Activated CD4-positive, CD25-positive, alpha-beta regulatory T cell (primary cell): Measurements from ENCODE around the gene ATP7A.

Source experiments
- DNase-seq, 4 experiments: peaks; one replicate each; lab custom pipeline; 2025; lab: John Stamatoyannopoulos, UW

The ATP7A gene

DNA sequence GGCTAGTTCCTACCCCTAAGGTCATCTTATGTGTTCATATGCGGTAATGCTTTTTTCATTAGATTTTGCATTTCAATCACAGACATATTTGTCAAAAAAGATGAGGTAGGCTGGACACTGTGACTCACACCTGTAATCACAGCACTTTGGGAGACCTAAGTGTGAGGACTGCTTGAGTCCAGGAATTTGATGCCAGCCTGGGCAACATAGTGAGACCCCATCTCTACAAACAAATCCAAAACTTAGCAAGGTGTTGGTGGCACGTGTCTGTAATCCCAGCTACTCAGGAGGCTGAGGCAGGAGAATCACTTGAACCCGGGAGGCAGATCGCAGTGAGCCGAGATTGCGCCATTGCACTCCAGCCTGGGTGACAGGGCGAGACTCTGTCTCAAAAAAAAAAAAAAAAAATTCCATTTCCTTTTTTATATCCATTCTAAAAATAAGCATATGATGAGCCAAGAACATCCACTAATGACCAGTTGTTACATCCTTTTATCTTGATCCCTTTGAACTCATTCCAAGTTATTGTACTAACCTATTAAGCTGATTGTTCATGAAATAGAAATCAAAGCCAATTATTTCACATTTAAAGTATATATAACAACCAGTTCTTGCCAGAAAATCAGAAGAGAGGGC lies 35.5 kb downstream of the ATP7A start:
- DNase-seq = no peak

DNA sequence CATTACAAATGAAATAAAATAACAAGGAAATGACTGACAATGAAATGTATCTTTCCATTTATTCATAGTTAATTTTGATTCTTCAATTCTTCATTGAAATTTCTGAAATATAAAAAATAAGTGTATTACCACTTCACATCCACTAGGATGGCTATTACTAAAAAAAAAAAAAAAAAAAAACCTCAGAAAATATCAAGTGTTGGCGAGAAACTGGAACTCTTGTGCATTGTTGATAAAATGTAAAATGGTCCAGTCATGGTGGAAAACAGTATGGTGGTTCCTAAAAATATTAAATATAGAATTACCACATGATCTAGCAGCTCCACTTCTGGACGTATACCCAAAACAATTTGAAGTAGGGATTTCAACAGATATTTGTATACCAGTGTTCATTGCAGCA lies 36.1 kb downstream of the ATP7A start:
- no peak for DNase-seq

- DNase-seq = no peak
These were observed 39.3 kb downstream of the ATP7A start for GRCh38 chrX:77949840-77950239.

- no peak for DNase-seq
These were observed 41.7 kb downstream of the ATP7A start for GRCh38 chrX:77952173-77952572.

- no peak for DNase-seq
These were observed 42.8 kb downstream of the ATP7A start for GRCh38 chrX:77953302-77953701.

GRCh38 chrX:77953708-77954107 lies 43.2 kb downstream of the ATP7A start:
- DNase-seq = no peak

DNA sequence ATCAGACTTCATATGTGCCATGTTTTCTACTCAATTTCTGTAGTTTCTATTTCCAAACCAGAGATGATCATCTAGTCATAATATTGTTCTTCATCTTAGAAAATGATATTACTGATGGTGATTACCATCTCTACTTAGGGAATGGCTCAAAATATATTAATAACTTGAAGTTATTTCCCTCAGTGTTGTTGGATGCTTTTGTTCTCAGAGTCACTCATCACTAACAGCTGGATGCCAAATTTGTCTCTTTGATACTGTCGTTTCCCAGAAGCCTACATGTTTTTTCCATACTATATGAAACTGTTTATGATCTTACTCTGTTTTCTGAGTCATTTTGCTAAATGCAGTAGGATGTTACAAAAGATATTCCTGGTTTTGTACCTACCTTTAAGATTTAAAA lies 50.1 kb downstream of the ATP7A start:
- DNase-seq = no peak

GRCh38 chrX:77961063-77961462 lies 50.6 kb downstream of the ATP7A start:
- no peak for DNase-seq

DNA sequence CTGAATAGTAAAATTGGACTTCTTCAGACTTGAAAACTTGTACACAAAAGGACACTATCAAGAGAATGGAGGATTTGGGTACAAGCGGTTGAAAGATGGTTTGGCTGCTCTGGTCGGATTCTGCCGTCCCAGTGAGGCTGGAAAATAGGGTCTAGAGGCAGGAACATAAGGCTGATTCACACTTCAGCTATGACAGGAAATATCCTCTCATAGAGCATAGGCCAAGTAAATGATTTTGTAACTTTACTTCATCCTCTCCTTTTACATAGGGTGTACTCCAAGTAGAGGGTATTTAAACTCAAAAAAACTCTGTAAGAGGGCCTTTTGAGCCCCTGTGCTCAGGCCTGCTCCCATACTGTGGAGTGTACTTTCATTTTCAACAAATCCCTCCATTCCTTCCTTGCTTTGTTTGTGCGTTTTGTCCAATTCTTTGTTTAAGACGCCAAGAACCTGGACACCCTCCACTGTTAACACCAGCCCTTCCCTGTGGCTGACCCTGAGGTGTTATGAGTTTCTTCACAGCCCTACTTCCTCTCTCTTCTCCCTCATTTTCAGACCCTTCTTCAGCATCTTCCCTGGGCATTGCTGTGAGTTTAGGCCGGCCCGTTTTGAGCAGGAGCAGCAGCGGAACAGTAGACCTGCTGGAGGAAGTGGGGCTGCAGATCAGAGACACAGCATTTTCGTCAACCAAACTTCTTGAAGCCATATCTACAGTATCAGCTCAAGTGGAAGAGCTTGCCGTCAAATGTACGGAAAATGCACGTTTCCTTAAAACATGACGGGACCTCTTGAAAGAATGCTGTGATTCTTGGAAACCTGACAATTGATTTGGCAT lies 51.8 kb downstream of the ATP7A start:
- no peak for DNase-seq

DNA sequence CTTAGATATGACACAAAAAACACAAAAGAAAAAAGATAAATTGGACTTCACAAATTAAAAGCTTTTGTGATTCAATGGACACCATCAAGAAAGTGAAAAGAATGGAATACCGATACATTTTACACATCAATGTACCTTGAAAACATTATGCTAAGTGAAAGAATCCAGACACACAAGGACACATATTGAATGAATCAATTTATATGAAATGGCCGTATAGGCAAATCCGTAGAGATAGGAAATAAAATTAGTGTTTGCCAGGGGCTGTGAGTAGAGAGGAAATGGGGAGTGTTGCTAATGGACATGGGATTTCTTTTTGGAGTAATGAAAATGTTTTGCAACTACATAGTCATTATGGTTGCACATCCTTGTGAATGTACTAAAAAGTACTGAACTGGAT lies 55.9 kb downstream of the ATP7A start:
- no peak for DNase-seq

- DNase-seq = no peak
These were observed 57.1 kb downstream of the ATP7A start for GRCh38 chrX:77967631-77968030.

GRCh38 chrX:77969538-77969937 lies 59.0 kb downstream of the ATP7A start, which contains the start of gene PGAM4:
Gene PGAM4, minus strand, starts transcription at chrX:77969638. Its CDS starts 0 bp downstream, at chrX:77969638.
- DNase-seq = no peak

DNA sequence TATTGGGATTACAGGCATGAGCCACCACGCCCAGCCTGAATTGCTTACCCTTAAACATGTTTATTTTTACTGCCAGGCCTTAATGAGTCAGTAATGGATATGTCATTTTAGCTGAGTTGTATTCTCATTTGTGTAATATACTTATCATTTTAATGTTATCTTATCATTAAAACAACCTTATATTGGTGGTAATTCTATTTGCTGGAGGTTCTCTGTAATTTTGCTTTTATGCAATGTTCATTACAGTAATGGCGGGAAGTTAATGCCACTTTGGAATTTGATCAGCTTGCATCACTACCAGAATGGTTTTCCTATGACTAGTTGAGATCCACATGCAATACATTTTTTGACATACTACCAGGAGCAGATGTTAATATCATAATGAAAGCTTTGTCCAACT lies 65.3 kb downstream of the ATP7A start:
- DNase-seq = no peak

- no peak for DNase-seq
These were observed 66.6 kb downstream of the ATP7A start for GRCh38 chrX:77977095-77977494.

- DNase-seq = no peak
These were observed 67.0 kb downstream of the ATP7A start for GRCh38 chrX:77977518-77977917.

GRCh38 chrX:77979870-77980269 lies 69.4 kb downstream of the ATP7A start:
- DNase-seq = no peak

GRCh38 chrX:78011846-78012245 lies 101.4 kb downstream of the ATP7A start:
- no peak for DNase-seq

DNA sequence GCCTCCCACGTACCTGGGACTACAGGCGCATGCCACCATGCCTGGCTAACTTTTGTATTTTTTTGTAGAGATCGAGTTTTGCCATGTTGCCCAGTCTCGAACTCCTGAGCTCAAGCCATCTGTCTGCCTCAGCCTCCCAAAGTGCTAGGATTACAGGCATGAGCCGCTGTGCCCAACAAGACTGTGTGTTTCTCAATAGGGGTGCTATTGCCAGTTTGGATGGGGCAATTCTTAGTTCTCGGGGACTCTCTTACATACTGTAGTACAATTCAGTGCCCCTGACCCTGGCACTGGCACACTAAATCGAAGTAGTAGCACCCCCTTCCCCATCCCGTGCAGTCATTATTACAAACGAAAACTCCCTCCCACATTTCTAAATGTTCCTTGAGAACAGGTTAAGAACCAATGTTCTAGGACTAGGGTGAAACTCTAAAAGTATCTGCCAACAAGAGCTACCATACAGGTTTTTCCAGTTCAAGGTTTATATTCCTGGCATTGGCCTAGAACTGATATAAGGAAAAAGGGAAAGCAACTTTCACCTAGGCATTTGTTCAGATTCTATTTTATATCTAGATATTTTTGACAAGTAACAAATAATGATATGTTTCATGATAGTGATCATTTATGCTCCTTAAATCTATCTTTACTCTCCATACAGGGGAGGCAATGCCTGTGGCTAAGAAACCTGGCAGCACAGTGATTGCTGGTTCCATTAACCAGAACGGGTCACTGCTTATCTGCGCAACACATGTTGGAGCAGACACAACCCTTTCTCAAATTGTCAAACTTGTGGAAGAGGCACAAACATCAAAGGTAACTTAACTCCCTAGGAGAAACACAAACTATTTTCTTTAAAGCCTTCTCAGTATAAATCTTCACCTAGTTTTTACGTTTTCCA lies 109.3 kb downstream of the ATP7A start:
- no peak for DNase-seq

GRCh38 chrX:78024349-78025059 lies 114.0 kb downstream of the ATP7A start:
- peak in 1 of 4 experiments; percentile 0 for DNase-seq

DNA sequence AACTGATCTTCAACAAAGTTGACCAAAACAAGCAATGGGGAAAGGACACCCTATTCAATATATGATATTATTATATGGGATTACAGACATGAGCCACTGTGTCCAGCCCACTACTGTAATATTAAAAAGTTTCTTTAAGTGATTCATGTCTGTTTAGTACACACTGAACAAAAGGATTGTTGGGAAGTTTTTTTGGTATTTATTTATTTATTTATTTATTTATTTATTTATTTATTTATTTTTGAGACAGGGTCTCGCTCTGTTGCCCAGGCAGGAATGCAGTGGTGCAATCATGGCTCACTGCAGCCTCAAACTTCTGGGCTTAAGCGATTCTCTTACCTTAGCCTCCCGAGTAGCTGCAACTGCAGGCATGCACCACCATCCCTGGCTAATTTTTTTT lies 117.3 kb downstream of the ATP7A start:
- DNase-seq = no peak

DNA sequence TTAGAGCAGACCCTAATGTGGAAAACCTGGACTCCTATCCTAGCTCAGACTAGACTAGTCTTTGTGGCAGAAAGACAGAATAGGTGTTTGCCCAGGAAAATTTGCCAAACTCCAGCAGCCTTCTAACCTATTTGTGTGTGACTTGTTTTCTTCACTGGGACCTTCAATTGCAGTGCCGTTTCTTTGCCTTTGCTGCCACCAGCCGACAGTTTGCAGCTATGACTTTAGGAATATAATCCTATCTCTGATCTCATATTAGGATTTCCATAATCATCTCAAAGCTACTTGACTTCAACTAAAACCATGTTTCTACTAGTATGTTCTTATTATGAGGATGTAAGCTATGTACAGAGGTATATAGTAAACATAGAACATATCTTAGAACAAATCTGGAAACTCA lies 119.2 kb downstream of the ATP7A start:
- DNase-seq = no peak

GRCh38 chrX:78035061-78035460 lies 124.6 kb downstream of the ATP7A start:
- no peak for DNase-seq
